Measurements from ENCODE around the gene UBAP1L.
"Not testable (repeated sequence)": the region's sequence is repeated elsewhere in the genome, so short reads cannot be mapped to it uniquely, and the experiment has no call there.

UBAP1L gene

DNA sequence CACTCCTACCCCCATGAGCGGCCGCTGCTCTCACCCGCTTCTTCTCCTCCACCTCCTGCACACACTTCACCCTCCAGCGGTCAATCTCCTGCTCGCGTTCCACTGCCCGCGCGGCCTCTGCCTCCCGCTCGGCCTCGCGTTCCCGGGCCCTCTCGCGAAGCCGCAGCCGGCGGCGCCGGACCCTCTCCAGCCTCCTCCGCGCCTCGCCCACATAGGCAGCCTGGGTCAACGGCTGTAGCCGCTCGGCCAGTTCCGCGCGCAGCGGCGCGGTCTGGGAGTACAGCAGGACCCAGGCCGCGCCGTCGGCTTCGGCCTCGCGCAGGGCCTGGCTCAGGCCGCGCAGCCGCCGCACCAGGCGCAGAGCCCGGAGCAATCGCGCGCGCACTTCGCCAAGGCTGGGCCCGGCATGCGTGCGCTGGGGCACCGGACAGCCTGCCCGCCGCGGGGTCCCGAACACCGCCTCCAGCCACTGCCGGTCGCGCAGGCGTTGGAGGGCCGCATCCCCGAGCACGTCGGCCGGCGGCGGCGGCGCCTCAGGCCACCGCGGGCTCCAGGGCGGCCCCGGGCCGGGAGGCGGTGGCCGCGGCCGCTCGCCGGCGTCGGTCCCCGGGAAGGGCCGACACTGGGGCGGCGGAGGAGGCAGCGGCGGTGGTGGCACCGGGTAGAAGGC, 18.0 kb upstream of the UBAP1L start:
- Histone ChIP-seq H3K36me3 (ENCODE audit: insufficient read depth, low read length) (peaks cover 16% of the 10 kb centered on the region), H3K4me1 (ENCODE audit: insufficient read depth, low read length) (peaks cover 6% of the 10 kb centered on the region), H3K27ac (ENCODE audit: low read depth, low read length) (peak overlapping the region; percentile 85), H3K9me3 (ENCODE audit: low read length) (no peaks in the 10 kb centered on the region), H3K27me3 (ENCODE audit: control insufficient read depth in 1 of 2, insufficient read depth in 2 of 2, low read length in 2 of 2) (no peaks in the 10 kb centered on the region), H3K4me3 (ENCODE audit: low read depth in 1 of 2, low read length in 2 of 2) (peak overlapping the region; percentile 86 to 88), H3K9ac (ENCODE audit: low read length) (peak overlapping the region; percentile 29)

DNA sequence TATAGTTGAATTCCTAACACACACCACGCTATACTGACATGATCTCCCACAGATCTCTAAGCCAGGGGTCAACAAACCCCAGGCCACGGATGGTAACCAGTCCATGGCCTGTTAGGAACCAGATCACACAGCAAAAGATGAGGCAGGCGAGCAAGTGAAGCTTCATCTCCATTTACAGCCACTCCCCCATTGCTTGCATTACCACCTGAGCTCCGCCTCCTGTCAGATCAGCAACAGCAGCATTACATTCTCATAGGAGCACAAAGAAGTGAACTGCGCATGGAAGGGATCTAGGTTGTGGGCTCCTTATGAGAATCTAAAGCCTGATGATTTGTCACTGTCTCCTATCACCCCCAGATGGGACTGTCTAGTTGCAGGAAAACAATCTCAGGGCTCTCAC, 15.9 kb upstream of the UBAP1L start:
- peaks cover 36% of the 10 kb centered on the region for H3K36me3 ChIP-seq (ENCODE audit: insufficient read depth, low read length)
- H3K9ac ChIP-seq (ENCODE audit: low read length), result no peak overlapping the region

DNA sequence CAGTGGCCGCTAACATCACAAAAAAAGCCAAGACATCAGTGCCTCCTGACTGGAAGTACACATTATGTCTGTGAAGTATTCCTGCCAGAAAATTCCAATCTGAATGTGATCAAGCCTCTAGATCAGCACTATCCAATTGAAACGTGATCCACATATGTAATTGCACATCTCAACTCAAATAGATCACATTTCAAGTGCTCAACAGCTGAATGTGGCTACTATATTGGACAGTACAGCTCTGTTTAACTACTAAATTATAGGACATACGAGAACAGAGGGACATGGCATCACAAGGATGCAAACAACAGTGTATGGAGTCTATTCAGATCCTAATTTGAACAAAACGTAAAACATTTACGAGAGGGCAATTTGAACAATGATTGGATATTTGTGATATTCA, 542 bp upstream of the UBAP1L start:
- Histone ChIP-seq H3K9ac (ENCODE audit: low read length) (no peak overlapping the region), H3K27me3 (ENCODE audit: control insufficient read depth in 1 of 2, insufficient read depth in 2 of 2, low read length in 2 of 2) (no peaks in the 10 kb centered on the region), H3K4me3 (ENCODE audit: low read depth in 1 of 2, low read length in 2 of 2) (no peak overlapping the region), H3K9me3 (ENCODE audit: low read length) (no peaks in the 10 kb centered on the region), H3K27ac (ENCODE audit: low read depth, low read length) (no peak overlapping the region), H3K36me3 (ENCODE audit: insufficient read depth, low read length) (peaks cover 69% of the 10 kb centered on the region), H3K4me1 (ENCODE audit: insufficient read depth, low read length) (no peaks in the 10 kb centered on the region)

More for the DNA sequence above, 15.9 kb upstream of the UBAP1L start:
- Histone ChIP-seq H3K27ac (ENCODE audit: low read depth, low read length) (no peak overlapping the region), H3K27me3 (ENCODE audit: control insufficient read depth in 1 of 2, insufficient read depth in 2 of 2, low read length in 2 of 2) (no peaks in the 10 kb centered on the region), H3K4me1 (ENCODE audit: insufficient read depth, low read length) (peaks cover 6% of the 10 kb centered on the region), H3K4me3 (ENCODE audit: low read depth in 1 of 2, low read length in 2 of 2) (no peak overlapping the region), H3K9me3 (ENCODE audit: low read length) (no peaks in the 10 kb centered on the region)

DNA sequence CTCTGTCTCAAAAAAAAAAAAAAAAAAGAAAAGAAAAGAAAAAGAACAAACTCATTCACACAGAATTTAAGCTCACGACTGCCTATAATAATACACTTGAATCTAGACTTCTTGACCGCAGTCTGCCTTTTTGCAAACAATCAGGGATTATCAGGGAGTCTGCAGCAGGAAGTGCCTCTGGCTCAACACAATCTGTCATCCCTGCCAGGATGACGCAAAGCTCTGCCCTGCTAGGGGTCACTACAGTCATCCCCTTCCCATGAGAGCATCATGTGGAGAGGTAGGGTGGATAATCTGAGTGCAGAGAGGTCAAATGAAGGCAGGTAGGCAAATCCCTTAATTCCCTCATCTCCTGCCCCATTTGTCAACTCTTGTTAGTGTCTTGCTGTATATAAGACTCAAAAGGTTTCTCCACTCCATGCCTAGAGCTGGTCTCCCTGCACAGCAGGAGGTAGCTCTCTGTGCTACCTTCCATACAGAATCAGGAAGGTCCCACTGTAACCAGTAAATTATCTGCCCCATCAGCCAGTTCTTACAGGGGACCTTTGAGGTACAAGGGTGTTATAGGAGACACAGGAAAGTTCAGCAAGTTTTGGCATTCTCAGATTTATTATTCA, 4.2 kb downstream of the UBAP1L start:
- no peaks in the 10 kb centered on the region for H3K4me1 ChIP-seq (ENCODE audit: insufficient read depth, low read length)
- no peak overlapping the region for H3K27ac ChIP-seq (ENCODE audit: low read depth, low read length)
- no peaks in the 10 kb centered on the region for H3K9me3 ChIP-seq (ENCODE audit: low read length)
- H3K9ac ChIP-seq (ENCODE audit: low read length), result no peak overlapping the region
- no peak overlapping the region for H3K4me3 ChIP-seq (ENCODE audit: low read depth in 1 of 2, low read length in 2 of 2)
- H3K36me3 ChIP-seq (ENCODE audit: insufficient read depth, low read length), result peaks cover 36% of the 10 kb centered on the region
- H3K27me3 ChIP-seq (ENCODE audit: control insufficient read depth in 1 of 2, insufficient read depth in 2 of 2, low read length in 2 of 2), result no peaks in the 10 kb centered on the region

DNA sequence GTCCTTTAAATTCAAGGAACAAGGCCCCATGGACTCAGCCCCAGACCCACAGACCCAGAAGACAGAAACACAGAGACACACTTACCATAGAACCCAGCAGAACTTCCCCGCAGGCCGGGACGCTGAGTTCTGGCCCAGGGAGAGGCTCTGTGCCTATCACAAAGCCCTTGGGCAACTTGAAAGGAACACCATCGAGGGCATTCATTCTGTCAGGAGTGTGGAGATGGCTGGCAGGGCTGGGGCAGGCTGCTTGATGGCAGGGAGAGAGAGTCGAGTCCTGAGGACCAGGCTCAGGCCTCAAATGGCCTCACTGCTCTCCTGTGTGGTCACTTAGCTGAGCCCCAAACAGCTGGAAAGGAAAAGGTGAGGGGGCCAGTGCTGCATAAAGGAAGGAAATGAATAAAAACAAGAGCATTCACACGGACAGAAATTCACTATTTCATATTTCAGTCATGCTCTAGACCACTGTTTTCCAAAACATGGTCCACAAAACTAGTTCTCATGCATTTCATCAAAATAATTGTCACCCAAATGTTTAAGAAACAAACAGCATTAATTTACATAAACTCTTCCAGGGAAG, 8.9 kb downstream of the UBAP1L start:
- Histone ChIP-seq H3K36me3 (ENCODE audit: insufficient read depth, low read length) (peaks cover 13% of the 10 kb centered on the region), H3K9me3 (ENCODE audit: low read length) (no peaks in the 10 kb centered on the region), H3K9ac (ENCODE audit: low read length) (no peak overlapping the region), H3K4me1 (ENCODE audit: insufficient read depth, low read length) (peaks cover 7% of the 10 kb centered on the region), H3K27me3 (ENCODE audit: control insufficient read depth in 1 of 2, insufficient read depth in 2 of 2, low read length in 2 of 2) (no peaks in the 10 kb centered on the region), H3K4me3 (ENCODE audit: low read depth in 1 of 2, low read length in 2 of 2) (no peak overlapping the region), H3K27ac (ENCODE audit: low read depth, low read length) (no peak overlapping the region)

DNA sequence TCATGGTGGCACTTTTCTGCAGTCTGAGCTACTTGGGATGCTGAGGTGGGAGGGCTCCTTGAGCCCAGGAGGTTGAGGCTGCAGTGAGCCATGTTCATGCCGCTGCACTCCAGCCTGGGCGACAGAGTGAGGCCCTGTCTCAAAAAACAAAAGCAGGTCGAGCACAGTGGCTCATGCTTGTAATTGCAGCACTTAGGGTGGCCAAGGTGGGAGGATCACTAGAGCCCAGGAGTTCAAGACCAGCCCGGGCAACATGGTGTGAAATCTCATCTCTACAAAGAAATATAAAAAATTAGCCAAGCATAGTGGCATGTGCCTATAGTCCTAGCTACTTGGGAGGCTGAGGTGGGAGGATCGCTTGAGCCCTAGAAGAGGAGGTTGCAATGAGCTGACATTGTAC, 10.0 kb downstream of the UBAP1L start:
- peaks cover 13% of the 10 kb centered on the region for H3K36me3 ChIP-seq (ENCODE audit: insufficient read depth, low read length)
- peaks cover 7% of the 10 kb centered on the region for H3K4me1 ChIP-seq (ENCODE audit: insufficient read depth, low read length)
- no peak overlapping the region for H3K4me3 ChIP-seq (ENCODE audit: low read depth in 1 of 2, low read length in 2 of 2)
- no peak overlapping the region for H3K9ac ChIP-seq (ENCODE audit: low read length)
- no peaks in the 10 kb centered on the region for H3K9me3 ChIP-seq (ENCODE audit: low read length)
- H3K27me3 ChIP-seq (ENCODE audit: control insufficient read depth in 1 of 2, insufficient read depth in 2 of 2, low read length in 2 of 2), result no peaks in the 10 kb centered on the region
- H3K27ac ChIP-seq (ENCODE audit: low read depth, low read length), result no peak overlapping the region

DNA sequence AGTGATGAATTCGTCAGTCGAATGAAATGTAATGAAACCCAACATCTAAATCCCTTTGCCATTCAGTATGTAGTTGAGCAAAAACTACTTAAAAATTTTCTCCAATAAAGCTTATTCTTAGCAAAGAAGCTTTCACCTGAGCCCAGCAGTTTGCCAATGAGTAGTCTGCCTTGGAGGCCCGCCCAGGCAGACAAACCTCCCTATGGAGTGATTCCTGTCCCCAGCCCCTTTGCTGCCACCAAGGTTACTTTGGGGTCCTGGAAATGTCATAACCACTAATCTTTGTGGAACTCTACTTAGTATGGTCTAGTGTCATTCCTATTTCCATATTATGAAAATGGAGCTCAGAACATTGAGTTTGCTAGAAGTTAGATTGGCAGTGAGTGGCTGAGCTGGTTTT, 12.1 kb downstream of the UBAP1L start:
- Histone ChIP-seq H3K9me3 (ENCODE audit: low read length) (no peaks in the 10 kb centered on the region), H3K27ac (ENCODE audit: low read depth, low read length) (no peak overlapping the region), H3K4me3 (ENCODE audit: low read depth in 1 of 2, low read length in 2 of 2) (no peak overlapping the region), H3K9ac (ENCODE audit: low read length) (no peak overlapping the region), H3K4me1 (ENCODE audit: insufficient read depth, low read length) (peaks cover 7% of the 10 kb centered on the region), H3K27me3 (ENCODE audit: control insufficient read depth in 1 of 2, insufficient read depth in 2 of 2, low read length in 2 of 2) (no peaks in the 10 kb centered on the region), H3K36me3 (ENCODE audit: insufficient read depth, low read length) (peaks cover 27% of the 10 kb centered on the region)

DNA sequence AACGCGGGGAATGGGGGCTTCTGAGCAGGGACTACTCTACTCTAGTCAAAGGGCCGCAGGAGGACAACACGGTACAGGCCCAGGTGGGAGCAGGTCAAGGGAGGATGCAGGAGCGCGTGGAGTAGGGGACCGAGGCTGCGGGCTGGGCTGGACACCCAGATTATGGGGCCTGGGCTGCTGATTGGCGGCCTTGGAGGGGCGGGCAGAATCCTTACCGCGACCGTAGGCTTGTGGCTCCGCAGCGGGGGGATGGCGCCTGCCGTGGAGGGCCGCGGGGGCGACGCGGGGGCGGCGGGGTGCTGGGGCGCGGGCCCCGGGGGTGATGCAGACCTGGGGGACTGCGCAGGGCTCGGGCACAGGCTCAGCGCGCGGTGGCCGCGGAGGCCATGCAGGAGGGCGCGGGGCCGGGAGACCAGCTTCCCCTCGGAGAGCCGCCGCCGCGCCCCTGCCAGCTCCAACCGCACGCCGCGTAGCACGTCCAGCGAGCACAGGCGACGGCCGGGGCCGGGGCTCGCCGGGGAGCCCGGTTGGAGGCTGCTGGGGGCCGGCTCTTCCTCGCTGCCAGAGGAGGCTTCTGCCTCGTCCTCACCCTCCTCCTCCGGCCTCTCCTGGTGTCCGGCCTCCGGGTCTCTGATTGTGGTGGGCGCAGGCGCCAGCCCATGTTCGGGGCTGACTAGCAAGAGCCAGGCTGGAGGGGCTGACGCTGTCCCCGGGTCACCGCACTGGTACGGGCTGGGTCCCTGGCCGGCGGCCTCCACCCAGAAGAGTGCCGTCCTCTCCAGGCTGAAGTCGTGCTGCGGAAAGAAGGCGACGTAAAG, 12.9 kb downstream of the UBAP1L start:
- Histone ChIP-seq H3K9ac (ENCODE audit: low read length) (no peak overlapping the region), H3K36me3 (ENCODE audit: insufficient read depth, low read length) (peaks cover 27% of the 10 kb centered on the region), H3K27me3 (ENCODE audit: control insufficient read depth in 1 of 2, insufficient read depth in 2 of 2, low read length in 2 of 2) (no peaks in the 10 kb centered on the region), H3K4me3 (ENCODE audit: low read depth in 1 of 2, low read length in 2 of 2) (no peak overlapping the region), H3K4me1 (ENCODE audit: insufficient read depth, low read length) (peaks cover 7% of the 10 kb centered on the region), H3K27ac (ENCODE audit: low read depth, low read length) (no peak overlapping the region), H3K9me3 (ENCODE audit: low read length) (no peaks in the 10 kb centered on the region)

DNA sequence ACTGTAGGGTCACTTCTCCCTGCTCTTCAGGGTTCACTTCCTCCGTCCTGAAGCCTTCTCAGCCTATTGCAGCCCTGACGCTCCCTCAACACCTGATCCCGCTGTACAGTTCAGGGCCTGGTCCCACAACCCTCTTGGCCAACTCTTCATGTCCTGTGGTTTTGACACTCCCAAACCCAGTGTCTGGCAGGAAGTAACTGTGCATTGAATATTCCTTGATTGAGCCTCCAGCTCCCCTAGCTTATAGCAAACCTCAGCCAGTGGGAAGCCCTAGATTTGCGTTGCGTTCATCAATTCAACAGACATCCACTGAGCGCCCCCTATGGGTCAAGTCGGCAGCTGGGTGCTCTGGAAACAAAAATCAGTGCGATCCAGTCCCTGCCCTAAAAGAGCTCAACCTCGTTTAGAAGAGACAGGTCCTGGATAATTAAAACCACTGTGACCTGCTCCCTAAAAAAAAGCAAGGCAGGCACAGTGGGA, 13.5 kb downstream of the UBAP1L start:
- Histone ChIP-seq H3K36me3 (ENCODE audit: insufficient read depth, low read length) (peaks cover 27% of the 10 kb centered on the region), H3K4me1 (ENCODE audit: insufficient read depth, low read length) (peaks cover 10% of the 10 kb centered on the region), H3K27me3 (ENCODE audit: control insufficient read depth in 1 of 2, insufficient read depth in 2 of 2, low read length in 2 of 2) (no peaks in the 10 kb centered on the region), H3K4me3 (ENCODE audit: low read depth in 1 of 2, low read length in 2 of 2) (no peak overlapping the region), H3K27ac (ENCODE audit: low read depth, low read length) (no peak overlapping the region), H3K9ac (ENCODE audit: low read length) (no peak overlapping the region), H3K9me3 (ENCODE audit: low read length) (no peaks in the 10 kb centered on the region)

DNA sequence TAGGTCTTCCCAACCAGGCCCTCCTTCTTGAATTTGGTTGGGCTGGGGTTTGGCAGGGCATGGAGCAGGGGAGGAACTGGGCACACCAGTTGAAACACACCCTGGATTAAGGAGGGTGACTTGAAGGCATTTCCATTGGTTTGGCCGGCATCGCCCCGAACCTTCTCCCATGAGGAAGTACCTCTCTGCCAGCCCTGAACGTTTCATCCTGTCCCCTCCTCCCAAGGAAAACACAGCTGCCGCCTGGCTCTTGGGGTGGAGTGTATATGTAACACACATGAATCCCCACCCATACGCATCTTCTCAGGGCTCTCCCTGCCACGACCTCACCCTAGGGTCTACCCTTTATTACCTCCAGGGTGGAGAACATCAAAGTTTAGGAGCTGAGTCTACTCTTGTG, 14.6 kb downstream of the UBAP1L start:
- no peaks in the 10 kb centered on the region for H3K9me3 ChIP-seq (ENCODE audit: low read length)
- no peak overlapping the region for H3K4me3 ChIP-seq (ENCODE audit: low read depth in 1 of 2, low read length in 2 of 2)
- no peaks in the 10 kb centered on the region for H3K27me3 ChIP-seq (ENCODE audit: control insufficient read depth in 1 of 2, insufficient read depth in 2 of 2, low read length in 2 of 2)
- no peak overlapping the region for H3K27ac ChIP-seq (ENCODE audit: low read depth, low read length)
- peaks cover 20% of the 10 kb centered on the region for H3K4me1 ChIP-seq (ENCODE audit: insufficient read depth, low read length)
- no peak overlapping the region for H3K9ac ChIP-seq (ENCODE audit: low read length)
- peaks cover 22% of the 10 kb centered on the region for H3K36me3 ChIP-seq (ENCODE audit: insufficient read depth, low read length)

DNA sequence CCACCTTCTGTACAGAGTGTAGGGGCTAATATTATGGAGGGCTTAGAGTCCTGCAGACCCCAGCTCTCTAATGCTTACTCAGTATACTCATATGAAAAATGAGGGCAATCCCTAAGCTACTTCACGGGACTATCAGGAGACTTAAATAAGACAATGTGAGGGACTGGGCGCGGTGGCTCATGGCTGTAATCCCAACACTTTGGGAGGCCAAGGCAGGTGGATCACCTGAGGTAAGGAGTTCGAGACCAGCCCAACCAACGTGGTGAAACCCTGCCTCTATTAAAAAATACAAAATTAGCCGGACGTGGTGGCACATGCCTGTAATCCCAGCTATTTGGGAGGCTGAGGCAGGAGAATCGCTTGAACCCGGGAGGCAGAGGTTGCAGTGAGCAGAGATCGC, 15.2 kb downstream of the UBAP1L start:
- Histone ChIP-seq H3K4me1 (ENCODE audit: insufficient read depth, low read length) (peaks cover 26% of the 10 kb centered on the region), H3K36me3 (ENCODE audit: insufficient read depth, low read length) (peaks cover 22% of the 10 kb centered on the region)
- H3K27ac ChIP-seq (ENCODE audit: low read depth, low read length); H3K9me3 ChIP-seq (ENCODE audit: low read length); H3K27me3 ChIP-seq (ENCODE audit: control insufficient read depth in 1 of 2, insufficient read depth in 2 of 2, low read length in 2 of 2); H3K4me3 ChIP-seq (ENCODE audit: low read depth in 1 of 2, low read length in 2 of 2); H3K9ac ChIP-seq (ENCODE audit: low read length): not testable (repeated sequence)

All from muscle layer of colon (tissue), 2 donors.